ENCODE data around the gene PLCL1. TPM values are rescaled to one million over a fixed set of nuclear protein-coding genes. Genes with fewer than 3 reads are reported as not detected.

Gene PLCL1
- total RNA-seq, 1 experiment from 2014 or later, result 0.02 TPM

GRCh38 chr2:197885126-197885525 lies 80.7 kb downstream of the PLCL1 start:
- no peak for DNase-seq (ENCODE audit: low read depth)

GRCh38 chr2:197885587-197885986 lies 81.2 kb downstream of the PLCL1 start:
- DNase-seq (ENCODE audit: low read depth), result no peak

DNA sequence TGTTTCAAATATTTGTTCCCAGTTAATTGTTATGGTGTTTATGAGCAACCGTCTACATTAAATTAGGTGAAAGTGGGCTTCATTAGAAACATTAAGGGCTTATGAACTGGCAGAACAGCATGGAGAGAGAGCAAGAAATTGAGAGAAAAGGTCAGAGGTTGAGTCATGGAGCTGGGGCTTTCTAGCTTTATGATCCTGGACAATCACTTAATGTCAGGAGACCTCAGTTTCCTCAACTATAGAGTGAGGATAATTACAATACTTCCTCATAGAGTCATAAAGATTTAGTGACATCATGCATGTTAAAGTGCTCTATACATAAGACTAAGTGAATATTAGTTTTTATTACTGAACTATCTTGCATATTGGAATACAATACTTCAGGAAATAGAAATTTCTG lies 83.9 kb downstream of the PLCL1 start:
- no peak for DNase-seq (ENCODE audit: low read depth)

- no peak for DNase-seq (ENCODE audit: low read depth)
These were observed 84.6 kb downstream of the PLCL1 start for GRCh38 chr2:197889041-197889440.

DNA sequence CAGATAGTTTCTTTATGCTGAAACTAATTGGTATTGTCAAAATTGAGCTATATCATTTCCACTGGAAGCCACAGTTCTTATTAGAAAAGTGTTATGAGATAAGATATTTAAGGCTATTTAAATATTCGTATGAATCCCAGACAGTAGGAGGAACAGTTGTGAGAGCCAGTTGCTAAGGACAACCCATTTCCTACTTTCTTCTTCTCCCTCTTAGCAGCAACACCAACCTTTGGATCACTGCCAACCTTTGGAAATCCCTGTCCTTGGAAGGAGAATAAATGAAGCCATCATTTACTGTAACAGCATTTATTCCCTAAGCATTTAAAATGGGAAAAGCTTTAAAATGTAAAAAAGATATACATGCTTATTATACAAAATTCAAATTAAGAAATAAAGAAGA lies 85.8 kb downstream of the PLCL1 start:
- DNase-seq (ENCODE audit: low read depth), result no peak

GRCh38 chr2:197891897-197892442 lies 87.6 kb downstream of the PLCL1 start:
- DNase-seq (ENCODE audit: low read depth), result no peak

DNA sequence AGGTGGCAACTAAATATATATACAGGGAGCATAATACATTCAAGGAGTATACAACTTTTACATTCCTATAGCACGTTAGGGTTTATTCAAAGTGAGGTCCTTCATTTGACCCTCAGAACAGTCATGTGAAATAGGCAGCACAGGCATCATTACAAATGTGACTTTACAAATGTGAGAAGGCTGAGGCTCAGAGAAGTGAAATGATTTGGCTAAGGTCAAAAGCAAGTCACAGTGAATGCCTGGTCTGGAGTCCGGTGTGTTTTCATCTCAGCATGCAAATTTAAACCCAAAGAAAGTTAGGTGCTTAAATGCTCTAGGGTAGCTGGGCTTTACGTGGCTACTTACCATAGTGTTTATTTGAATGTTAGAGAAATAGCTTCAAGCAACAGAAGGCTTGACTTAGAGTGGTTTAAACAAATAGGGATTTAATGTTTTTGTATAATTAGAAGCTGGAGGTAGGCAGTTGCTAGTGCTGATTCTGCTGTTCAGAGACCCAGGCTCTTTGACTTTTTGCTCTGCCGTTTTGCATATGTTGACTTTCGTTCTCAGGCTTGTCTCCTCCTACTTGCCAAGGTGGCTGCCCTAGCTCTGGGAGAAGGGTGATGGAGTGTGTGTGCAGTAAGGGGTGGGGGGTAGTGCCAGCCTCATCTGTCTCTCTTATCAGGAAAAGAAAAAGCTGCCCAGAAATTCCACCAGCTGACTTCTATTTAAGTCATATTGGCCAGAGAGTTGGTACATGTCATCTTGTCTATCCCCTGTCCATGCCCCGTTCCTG lies 89.2 kb downstream of the PLCL1 start:
- DNase-seq (ENCODE audit: low read depth), result no peak

GRCh38 chr2:197894751-197895274 lies 90.4 kb downstream of the PLCL1 start:
- no peak for DNase-seq (ENCODE audit: low read depth)

- no peak for DNase-seq (ENCODE audit: low read depth)
These were observed 93.7 kb downstream of the PLCL1 start for GRCh38 chr2:197897960-197898678.

- DNase-seq (ENCODE audit: low read depth), result no peak
These were observed 100.1 kb downstream of the PLCL1 start for GRCh38 chr2:197904446-197904845.

DNA sequence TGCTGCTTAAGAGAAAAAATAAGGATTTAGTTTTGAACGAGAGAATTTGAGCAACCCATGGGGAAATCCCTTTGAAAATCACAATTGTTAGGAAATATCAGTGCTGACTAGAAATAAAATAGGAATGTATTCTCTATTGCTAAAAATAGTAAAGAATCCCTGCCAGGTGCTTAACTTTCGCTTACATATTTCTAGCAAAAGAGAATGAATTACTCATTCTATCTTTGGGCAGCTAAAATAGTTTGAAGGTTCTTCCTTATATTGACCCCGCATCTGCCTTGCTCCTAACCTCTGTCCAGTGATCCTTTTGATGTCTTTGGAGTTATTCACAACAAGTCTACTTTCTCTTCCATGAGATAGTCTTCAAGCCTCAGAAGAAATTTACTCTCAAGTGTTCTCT lies 103.8 kb downstream of the PLCL1 start:
- no peak for DNase-seq (ENCODE audit: low read depth)

DNA sequence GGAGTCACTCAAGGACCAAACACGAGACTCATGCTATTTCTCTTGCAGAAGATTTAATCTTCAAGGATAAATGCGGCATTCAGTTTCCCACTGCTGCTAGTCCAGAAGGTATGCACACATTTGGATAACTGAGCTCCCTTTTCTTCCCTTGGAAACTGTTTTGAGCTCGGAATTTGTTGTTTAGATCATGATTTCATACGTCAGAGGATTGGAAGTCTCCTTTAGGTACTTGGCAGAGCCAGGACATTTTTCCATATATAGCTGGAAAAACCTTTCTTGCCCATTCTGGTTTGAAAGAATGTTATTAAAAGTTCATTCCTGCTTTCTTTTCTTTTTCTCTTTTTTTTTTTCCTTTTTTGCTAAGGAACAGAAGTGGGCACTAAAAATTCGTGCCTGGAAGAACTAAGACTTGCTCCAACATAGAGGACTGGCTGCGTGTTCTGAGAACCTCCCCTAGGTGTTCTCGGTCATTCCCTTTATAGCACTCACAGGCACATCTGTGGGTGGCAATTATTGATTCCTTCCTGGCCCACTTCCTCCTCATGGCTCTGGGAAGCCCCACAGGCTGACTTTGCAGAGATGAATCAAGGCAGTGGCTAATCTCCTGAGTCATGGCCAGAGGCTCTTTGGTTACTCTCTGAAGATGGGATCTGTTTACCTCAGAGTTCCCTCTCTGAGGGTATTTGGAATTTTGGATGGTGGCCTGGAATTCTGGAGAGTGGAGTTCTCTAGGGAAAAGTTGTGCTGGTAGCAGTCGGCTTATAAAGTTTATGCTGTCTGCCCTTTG lies 104.8 kb downstream of the PLCL1 start:
- peak; percentile 4 for DNase-seq (ENCODE audit: low read depth)

DNA sequence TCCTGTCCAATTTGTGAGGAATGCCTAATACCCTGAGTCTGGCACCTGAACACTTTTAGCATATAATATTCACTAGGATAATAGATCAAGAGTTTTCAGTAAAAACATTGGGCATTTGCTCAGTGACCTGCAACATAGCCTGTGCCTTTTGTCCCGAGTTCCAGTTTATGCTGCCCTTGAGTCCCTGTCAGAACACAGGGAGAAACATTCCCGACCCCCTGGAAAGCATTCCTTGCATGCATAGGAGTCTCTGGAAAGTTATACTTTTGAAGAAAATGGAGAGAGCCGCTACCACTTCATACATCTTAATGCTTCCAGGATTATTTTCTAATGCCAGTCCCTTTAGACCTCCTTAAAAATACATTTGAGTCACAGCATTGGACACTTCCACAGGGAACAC lies 107.3 kb downstream of the PLCL1 start:
- no peak for DNase-seq (ENCODE audit: low read depth)

DNA sequence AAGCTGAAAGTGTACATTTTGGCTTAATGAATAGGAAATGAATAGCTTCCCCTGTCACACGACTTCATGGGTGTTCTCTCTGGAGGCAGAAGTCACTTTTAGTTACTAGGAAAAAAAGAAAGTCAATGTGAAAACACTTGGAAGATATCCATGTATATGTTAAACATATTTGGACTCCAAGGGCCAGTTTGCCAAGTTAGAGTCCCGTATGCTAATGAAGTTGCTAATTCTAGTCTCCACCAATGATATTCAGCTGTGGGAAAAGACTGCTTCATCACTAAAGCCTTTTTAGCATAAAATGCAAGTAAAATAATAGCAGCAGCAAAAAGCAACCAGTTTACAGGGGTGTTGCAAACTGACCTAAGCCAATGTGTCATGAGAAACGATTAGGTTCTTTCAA lies 108.7 kb downstream of the PLCL1 start:
- no peak for DNase-seq (ENCODE audit: low read depth)

GRCh38 chr2:197914778-197915177 lies 110.4 kb downstream of the PLCL1 start:
- DNase-seq (ENCODE audit: low read depth), result no peak

GRCh38 chr2:197915548-197916265 lies 111.3 kb downstream of the PLCL1 start:
- no peak for DNase-seq (ENCODE audit: low read depth)

DNA sequence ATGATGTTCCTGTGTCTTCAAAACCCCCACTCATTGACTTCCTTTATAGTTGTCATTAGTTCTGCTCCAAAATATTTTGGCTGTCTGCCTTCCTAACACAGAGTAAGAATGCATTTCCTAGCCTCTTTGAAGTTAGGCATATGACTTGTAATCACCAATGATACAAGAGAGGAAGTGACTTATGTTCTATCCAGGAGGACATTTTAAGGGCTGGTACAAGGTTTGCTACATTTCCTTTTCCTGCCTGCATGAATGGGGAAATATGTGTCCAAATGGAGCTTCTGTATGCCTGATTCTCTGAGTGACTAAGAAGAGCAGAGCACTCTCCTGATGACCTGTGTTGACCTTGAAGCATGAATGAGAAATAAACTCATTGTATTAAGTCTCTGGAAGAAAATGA lies 115.1 kb downstream of the PLCL1 start:
- no peak for DNase-seq (ENCODE audit: low read depth)

- no peak for DNase-seq (ENCODE audit: low read depth)
These were observed 115.7 kb downstream of the PLCL1 start for GRCh38 chr2:197920088-197920487.

DNA sequence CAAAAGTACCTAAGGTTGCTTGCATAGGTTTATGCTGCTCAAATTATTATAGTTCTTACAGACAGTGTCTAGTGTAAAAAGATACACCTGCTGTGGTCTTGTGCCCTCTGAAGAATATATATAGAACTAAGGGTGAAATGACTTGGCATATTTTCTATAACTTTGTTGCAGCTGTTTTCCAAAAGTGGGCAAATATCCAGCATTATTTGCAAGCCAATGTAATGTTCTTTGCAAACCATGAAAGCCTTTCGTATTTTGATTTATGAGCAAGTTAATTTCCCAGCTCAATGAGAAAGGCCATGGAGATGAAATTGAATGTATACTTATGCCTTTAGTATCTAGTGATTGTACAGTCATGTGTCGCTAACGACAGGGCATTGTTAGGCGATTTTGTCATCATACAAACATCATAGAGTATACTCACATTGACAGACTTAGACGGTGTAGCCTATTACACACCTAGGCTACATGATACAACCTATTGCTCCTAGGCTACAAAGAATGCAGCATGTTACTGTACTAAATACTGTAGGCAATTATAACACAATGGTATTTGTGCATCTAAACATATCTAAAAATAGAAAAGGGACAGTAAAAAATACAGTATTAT lies 116.3 kb downstream of the PLCL1 start:
- no peak for DNase-seq (ENCODE audit: low read depth)

DNA sequence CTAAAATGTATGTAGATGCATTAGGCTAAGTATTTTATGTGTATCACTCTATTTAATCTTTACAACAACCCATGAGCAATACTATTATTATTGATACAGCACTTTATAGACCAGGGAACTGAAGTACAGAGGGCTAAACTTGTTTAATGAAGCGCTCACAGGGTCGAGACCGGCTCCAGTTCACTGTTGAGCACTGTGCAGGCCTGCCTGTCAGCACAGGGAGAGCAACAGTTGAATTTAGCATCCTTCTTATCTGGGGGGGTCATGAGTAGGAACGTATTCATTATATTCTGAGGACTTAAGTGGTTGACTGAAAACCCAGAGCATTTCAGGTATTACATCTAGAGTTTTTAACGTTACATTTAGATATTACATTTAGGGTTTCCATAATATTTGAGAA lies 120.1 kb downstream of the PLCL1 start:
- no peak for DNase-seq (ENCODE audit: low read depth)

DNA sequence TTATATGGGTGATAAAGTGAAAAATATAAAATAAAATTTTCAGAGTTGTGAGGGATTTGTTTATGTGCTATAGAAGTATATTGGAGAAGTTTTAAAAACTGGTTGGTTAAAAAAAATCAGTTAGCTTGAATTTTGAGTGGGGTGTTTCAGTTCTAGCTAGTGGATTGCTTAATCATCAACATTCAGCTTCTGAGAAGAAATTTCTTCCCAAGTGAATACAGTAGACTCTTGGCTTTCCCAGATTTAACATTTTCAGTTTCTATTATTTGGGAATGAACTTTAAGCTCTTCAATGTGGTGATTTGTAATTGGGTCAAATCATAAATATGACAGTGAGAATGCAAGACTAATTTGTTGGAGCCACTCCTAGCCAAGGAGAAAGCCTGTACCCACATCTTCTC lies 120.8 kb downstream of the PLCL1 start:
- no peak for DNase-seq (ENCODE audit: low read depth)
